NCI-H510A treated with DMSO at 0.1 percent for 48 hours (cell line): ENCODE data around the gene TMUB2.

Source experiments
- DNase-seq: peaks from one replicate; lab custom pipeline; 2025; lab: John Stamatoyannopoulos, UW

The TMUB2 gene

DNA sequence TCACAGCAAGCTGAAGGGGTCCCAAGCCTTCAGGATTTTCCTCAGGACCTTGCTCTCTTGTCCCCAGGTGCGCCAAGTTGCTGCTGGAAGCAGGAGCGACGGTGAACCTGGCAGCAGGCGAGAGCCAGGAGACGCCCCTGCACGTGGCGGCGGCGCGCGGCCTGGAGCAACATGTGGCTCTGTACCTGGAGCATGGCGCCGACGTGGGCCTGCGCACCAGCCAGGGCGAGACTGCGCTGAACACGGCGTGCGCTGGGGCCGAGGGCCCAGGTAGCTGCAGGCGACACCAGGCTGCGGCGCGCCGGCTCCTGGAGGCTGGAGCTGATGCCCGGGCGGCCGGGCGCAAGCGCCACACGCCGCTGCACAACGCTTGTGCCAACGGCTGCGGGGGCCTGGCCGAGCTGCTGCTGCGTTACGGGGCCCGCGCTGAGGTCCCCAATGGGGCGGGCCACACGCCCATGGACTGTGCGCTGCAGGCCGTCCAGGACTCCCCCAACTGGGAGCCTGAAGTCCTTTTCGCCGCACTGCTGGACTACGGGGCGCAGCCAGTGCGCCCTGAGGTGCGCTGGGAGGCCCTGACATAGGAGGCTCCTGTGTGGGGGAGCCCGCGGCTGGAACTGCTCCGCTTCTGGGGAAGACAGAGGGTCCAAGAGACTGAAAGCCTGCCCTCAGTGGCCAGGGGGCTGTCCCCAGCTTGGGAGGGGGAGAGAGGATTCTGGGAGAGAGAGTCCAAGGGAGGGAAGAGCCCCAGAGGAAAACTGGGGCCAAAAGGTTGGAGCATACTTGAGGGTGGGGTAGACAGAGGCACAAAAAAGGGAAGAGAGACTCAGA lies 9.9 kb upstream of the TMUB2 start:
- DNase-seq, result no peak

- no peak for DNase-seq
These were observed 9.1 kb upstream of the TMUB2 start for GRCh38 chr17:44177640-44178039.

DNA sequence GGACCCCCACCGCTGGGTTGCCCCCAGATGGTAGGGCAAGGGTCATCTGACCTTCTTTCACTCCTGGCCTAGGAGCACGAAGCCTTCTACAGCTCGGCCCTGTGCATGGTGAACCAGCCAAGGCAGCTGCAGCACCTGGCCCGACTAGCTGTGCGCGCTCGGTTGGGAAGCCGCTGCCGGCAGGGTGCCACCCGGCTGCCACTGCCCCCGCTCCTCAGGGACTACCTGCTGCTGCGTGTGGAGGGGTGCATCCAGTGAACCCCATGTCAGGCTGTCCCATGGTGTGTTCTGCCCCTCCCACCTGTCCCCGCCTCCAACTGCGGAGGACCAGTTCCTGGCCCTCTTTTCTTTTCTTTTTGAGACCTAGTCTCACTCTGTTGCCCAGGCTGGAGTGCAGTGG lies 8.6 kb upstream of the TMUB2 start:
- no peak for DNase-seq

DNA sequence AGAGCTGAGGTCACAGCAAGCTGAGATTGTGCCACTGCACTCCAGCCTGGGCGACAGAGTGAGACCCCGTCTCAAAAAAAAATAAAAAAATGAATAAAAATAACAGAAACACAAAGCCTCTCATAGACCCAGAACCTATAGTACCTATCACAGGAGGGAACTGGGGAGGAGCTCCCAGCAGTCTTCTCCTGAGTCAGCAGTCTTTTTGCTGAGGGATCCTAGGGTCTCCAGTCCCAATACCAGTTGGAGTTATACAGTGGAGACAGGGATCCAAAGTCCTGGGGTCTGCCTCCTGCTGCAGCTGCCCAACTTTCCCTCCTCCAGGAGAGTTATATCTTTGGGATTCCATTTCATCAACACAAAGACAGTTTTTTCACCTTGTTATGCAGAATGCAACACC lies 3.7 kb upstream of the TMUB2 start:
- DNase-seq, result no peak

- DNase-seq, result no peak
These were observed 2.5 kb upstream of the TMUB2 start for GRCh38 chr17:44184212-44184810.

- DNase-seq, result no peak
These were observed 543 bp downstream of the TMUB2 start for GRCh38 chr17:44187131-44187899.

DNA sequence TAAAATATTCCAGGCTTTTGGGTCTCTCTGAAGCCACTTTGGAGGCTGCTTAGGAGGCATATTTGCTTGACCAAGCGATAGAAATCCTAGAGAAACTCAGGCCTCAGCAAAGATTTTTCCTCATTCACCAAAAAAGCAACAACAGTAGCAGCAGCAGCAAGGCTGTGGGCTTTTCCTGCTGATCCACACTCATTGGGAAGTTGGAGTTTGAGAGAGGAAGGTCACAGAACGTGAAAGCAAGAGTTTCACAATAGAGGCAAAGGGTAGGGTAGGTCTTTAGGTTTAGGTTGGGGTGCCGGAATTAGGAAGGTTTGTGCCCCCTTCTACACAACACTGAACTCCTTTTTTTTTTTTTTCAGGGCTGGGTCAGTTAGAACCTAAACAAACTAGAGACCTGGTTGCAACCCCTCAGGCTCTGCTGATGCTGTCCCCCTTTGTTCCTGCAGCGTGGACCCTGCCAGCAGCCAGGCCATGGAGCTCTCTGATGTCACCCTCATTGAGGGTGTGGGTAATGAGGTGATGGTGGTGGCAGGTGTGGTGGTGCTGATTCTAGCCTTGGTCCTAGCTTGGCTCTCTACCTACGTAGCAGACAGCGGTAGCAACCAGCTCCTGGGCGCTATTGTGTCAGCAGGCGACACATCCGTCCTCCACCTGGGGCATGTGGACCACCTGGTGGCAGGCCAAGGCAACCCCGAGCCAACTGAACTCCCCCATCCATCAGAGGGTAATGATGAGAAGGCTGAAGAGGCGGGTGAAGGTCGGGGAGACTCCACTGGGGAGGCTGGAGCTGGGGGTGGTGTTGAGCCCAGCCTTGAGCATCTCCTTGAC lies 2.0 kb downstream of the TMUB2 start:
- no peak for DNase-seq

DNA sequence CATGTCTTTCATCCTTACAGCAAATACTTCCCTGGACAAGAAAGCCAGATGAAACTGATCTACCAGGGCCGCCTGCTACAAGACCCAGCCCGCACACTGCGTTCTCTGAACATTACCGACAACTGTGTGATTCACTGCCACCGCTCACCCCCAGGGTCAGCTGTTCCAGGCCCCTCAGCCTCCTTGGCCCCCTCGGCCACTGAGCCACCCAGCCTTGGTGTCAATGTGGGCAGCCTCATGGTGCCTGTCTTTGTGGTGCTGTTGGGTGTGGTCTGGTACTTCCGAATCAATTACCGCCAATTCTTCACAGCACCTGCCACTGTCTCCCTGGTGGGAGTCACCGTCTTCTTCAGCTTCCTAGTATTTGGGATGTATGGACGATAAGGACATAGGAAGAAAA lies 3.7 kb downstream of the TMUB2 start:
- DNase-seq, result no peak

DNA sequence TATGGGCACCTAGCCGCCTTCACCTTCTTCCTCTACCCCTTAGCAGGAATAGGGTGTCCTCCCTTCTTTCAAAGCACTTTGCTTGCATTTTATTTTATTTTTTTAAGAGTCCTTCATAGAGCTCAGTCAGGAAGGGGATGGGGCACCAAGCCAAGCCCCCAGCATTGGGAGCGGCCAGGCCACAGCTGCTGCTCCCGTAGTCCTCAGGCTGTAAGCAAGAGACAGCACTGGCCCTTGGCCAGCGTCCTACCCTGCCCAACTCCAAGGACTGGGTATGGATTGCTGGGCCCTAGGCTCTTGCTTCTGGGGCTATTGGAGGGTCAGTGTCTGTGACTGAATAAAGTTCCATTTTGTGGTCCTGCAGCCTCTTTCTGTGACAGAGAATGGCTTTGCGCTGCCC lies 4.6 kb downstream of the TMUB2 start:
- no peak for DNase-seq

GRCh38 chr17:44191941-44192496 lies 5.2 kb downstream of the TMUB2 start:
- no peak for DNase-seq

GRCh38 chr17:44192750-44193149 lies 6.0 kb downstream of the TMUB2 start:
- DNase-seq, result no peak

DNA sequence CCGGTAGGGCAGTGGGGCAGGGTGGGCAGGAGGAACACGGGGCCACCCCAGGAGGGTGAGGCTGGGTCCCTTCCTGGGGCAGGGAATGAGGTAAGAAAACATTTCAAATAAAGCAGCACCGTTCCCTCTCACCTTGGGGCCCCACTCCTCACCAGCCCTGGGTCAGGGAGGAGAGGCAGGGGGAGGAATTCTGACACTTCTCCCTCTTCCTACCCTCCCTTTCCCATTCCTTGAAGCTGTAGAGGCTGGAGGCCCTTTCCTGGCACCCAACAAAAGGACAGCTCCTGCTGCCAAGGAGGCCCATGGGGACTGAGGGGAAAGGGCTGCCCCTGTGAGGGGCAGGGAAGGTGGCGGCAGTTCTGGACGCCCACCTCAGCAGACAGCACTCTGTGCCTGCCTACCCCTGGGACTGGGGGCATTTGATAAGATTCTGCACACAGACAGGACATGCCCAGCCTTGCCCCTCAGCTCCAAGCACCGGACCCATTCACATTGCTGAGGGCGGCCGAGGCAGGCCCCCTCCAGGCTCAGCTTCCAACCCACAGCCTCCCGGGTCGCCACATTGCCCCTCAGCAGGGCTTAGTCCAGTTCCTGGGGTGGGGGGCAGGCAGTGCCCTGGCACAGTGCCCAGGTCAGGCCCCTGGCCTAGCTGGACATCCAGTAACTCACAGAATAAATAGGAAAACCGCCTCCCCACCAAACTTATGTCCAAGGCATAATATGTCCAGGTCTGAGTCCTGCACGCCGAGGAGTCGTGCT lies 6.7 kb downstream of the TMUB2 start:
- DNase-seq, result no peak

DNA sequence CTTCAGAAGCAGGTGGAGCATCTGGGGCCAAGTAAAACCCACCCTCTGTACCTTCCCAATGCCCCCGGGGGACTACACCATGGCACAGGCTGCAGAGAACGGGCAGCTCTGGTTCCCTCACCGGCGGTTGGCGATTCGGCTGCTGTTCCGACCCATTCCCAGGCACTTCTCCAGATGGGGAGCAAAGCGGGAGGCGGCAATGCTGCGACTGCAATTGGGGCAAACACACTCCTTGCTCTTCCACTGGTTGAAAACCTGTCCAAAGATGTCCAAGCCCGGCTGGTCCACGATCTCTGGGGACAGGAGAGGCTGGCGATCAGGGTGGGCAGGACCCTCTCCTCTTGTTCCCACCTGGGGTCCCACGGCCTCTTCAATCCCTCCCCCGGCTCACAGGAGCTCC lies 10.3 kb downstream of the TMUB2 start:
- no peak for DNase-seq

GRCh38 chr17:44197980-44198720 lies 11.4 kb downstream of the TMUB2 start:
- no peak for DNase-seq

- peak; percentile 32 for DNase-seq
These were observed 12.2 kb downstream of the TMUB2 start for GRCh38 chr17:44198721-44199552.

- DNase-seq, result peak; percentile 95
These were observed 13.0 kb downstream of the TMUB2 start, which contains the start of gene ATXN7L3 for GRCh38 chr17:44199553-44200477. TSS of gene ATXN7L3 (minus strand) at chr17:44199884. CDS start at chr17:44198070, 1,814 bp downstream.

DNA sequence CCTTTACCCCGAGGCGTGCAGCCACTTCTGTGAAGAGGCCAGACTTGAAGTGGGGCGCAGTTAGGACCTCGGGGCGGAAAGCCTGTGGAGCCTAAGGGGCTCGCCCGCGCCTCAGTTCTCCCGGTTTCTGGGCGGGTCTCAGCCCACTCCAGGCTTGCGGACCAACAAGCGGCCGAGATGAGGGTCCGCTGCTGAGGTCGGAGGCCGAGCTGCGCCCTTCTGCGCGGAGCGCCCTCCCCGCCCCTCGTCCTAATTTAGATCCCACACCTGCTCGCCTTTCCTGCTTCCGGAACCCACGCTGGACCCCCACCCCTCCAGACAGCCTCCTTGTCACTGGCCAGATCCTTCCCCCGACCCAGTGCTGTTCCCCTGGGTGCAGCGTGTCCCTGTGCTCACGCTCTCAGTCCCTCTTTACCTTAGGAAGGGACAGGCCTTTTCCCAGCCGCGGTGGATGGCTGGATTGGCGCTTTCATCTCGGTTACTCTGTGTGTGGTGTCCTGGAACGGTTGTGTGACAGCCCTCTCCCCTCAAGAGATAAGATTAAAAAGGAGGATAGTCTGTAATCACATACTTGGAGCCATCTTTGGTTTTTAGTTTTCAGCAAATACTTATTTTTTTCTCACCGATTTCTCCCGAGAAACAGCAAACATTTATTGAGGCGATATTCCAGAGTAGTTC lies 13.8 kb downstream of the TMUB2 start:
- no peak for DNase-seq

DNA sequence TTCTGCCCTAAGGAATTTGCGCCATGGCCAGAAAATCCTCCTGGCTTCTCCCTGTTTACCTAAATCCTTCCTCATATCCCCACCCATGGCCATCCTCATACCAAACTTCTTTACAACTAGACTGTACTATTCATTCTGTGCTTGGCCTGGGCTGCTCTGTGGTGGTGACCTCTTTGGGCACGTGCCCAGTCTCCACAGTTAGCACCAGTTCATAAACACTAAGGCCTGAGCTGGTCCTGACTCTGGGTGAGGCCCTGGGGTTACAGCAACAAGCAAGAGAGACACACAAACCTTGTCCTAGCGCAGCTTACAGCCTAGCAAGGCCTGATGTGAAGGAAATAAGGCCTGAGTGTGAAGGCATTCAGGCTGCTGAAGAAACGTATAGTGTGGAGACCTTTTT lies 16.0 kb downstream of the TMUB2 start:
- DNase-seq, result no peak
